Large intestine (tissue), 3 donors: Measurements from ENCODE around the gene TBC1D2B. TPM values are rescaled to one million over a fixed set of nuclear protein-coding genes. Genes with fewer than 3 reads are reported as not detected.
"Not testable (repeated sequence)": the region's sequence is repeated elsewhere in the genome, so short reads cannot be mapped to it uniquely, and the experiment has no call there.

Source experiments
- DNase-seq, 2 donors: peaks; one replicate each; pipeline versions ENCODE4 v3.0.0 to v3.0.0-alpha.2; 2013
- H3K27ac ChIP-seq: one replicate; pipeline ENCODE4 v1.5.1; 2013; ENCODE audit warnings: low read length
- H3K27me3 ChIP-seq: 2 replicates; pipeline ENCODE4 v1.6.1; 2013; ENCODE audit warnings: low read length; ENCODE audit not compliant: control insufficient read depth, insufficient read depth
- H3K36me3 ChIP-seq: 2 replicates; pipeline ENCODE4 v1.6.1; 2013; ENCODE audit warnings: low read length; ENCODE audit not compliant: control insufficient read depth, insufficient read depth
- H3K4me1 ChIP-seq: one replicate; pipeline ENCODE4 v1.6.1; 2013; ENCODE audit warnings: low read length; ENCODE audit not compliant: control insufficient read depth, insufficient read depth
- H3K4me3 ChIP-seq: one replicate; pipeline ENCODE4 v1.5.1; 2013; ENCODE audit warnings: low read length
- H3K9me3 ChIP-seq: one replicate; pipeline ENCODE4 v1.6.1; 2013; ENCODE audit warnings: mild to moderate bottlenecking, low read depth, low read length, moderate library complexity; ENCODE audit not compliant: control insufficient read depth
- WGBS: methylation state at CpG from one replicate; pipeline ENCODE4 v1.1.5; 2013; ENCODE audit warnings: low lambda C conversion rate; ENCODE audit not compliant: insufficient coverage; 5-methylcytosine and 5-hydroxymethylcytosine counted together
- polyA plus RNA-seq: library from polyadenylated mRNA; unstranded; fragments of 120-200 nt; gene quantifications from one replicate; pipeline ENCODE4 v1.2.1, GENCODE V29; 2013

Gene TBC1D2B
- polyA plus RNA-seq, 1 donor = 44.6 TPM

DNA sequence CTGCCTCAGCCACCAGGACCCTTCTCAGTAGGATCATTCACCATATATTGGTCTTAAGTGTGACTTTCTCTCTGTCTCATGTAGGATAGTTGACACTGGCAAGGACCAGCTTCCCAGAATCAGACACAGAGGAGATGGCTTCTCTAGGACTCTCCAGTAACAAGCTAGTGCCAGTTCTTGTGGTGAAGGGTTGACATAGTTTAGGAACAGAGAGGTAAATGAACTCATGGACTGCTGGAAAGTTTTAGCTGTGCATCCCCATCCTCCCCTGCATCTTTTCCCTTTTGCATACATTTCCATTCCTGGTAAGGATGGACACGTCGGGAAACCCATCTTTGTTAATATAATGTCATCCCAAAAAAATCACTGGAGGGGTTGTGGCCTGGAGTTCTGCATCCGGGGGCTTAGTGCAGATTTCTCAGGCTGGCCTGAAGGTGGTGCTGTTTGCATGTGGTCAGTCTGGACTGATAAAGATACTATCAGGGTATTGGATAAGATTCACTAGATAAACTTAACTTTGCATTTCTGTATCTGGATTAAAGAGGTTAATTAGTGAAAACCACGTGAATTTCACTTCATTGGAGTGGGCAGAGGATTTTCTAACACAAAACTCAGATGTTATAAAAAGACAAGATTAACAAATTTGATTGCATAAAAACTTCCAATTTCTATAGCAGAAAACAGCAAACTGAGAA, 110.8 kb downstream of the TBC1D2B start:
- Histone ChIP-seq H3K36me3 (no peaks in the 10 kb centered on the region), H3K27ac (peak overlapping the region; percentile 53), H3K4me1 (peaks cover 10% of the 10 kb centered on the region), H3K4me3 (no peak overlapping the region), H3K27me3 (no peaks in the 10 kb centered on the region), H3K9me3 (peaks cover 3% of the 10 kb centered on the region)
- no CpG with 5 or more reads among the region's 4 CpGs for whole genome bisulfite sequencing
- no peak for DNase-seq

DNA sequence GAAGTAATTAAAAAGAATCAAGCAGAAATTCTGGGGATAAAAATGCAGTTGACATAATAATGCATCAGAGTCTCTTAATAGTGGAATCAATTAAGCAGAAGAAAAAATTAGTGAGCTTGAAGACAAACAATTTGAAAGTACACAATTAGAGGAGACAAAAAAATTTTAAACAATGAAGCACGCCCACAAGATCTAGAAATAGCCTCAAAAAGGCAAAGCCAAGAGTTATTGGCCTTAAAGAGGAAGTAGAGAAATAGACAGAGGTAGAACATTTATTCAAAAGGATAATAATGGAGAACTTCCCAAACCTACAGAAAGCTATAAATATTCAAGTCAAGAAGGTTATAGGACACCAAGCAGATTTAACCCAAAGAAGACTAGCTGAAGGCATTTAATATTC, 113.3 kb downstream of the TBC1D2B start:
- no peaks in the 10 kb centered on the region for H3K36me3 ChIP-seq
- no peak for DNase-seq
- WGBS = 100% methylated on average over 1 of the region's 1 CpG
- H3K9me3 ChIP-seq = peaks cover 3% of the 10 kb centered on the region
- no peak overlapping the region for H3K4me3 ChIP-seq
- peaks cover 16% of the 10 kb centered on the region for H3K4me1 ChIP-seq
- no peak overlapping the region for H3K27ac ChIP-seq
- no peaks in the 10 kb centered on the region for H3K27me3 ChIP-seq

DNA sequence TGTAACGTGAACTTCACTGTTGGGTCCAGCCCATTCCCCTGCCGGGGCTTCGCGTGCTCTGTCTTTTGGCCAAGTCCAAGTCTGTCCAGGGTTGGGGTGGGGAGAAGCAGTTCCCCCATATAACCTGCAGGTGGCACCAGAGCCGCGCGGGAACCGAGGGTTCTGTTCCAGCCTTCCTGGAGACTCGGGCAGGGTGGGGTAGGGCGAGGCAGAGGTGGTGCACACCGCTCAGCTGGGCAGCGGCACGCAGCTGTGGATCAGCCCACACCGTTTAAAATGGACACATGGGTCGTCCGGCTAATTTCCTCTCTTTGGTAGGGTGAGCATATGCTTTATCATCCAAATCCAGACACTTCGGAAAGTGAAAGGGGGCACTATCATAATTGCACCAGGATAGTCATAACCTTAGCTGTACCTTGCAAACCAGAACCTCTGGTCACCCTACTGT, 118.1 kb downstream of the TBC1D2B start:
- H3K27ac ChIP-seq = peak overlapping the region; percentile 92
- H3K4me1 ChIP-seq = peaks cover 23% of the 10 kb centered on the region
- H3K27me3 ChIP-seq = no peaks in the 10 kb centered on the region
- no peaks in the 10 kb centered on the region for H3K36me3 ChIP-seq
- H3K9me3 ChIP-seq = no peaks in the 10 kb centered on the region
- H3K4me3 ChIP-seq = peak overlapping the region; percentile 25
- WGBS = no CpG with 5 or more reads among the region's 17 CpGs
- peak; percentile 80 to 86 for DNase-seq

DNA sequence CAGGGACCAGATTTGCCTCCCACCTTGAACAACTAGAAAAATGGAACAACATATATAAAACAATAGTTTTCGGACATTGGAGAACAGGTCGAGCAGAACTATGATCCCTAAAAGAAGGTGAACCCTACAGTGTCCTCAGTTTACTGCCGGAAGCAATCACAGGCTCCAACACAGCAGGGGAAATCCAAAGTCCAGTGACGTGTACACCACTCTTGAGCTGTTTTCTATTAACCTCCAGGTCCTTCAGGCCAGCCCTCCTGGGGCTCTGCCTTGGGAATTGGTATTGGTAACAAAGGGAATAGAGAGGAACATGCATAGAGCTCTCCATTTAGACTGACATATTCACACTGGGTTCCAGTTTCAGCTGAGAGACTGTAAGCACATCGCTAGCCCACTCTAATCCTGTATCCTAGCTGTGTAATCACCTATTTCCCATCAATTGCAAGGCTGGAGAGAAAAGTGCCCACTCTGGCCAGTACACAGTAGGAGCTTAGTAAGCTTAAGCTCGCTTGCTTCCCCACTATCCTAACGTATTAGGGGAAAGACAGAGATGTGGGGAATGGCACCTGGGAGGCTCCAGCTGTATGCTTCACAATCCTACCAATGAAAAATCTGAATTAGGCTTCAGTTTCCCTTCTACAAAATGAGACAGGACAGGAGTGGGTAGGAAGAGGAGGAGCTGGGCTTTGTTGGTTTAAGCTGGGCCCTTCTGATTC, 118.6 kb downstream of the TBC1D2B start:
- H3K27ac ChIP-seq = peak overlapping the region; percentile 92
- peak; percentile 83 to 89 for DNase-seq
- not testable (repeated sequence) for H3K4me3 ChIP-seq, H3K36me3 ChIP-seq, H3K27me3 ChIP-seq, H3K9me3 ChIP-seq
- H3K4me1 ChIP-seq = peaks cover 23% of the 10 kb centered on the region
- no CpG with 5 or more reads among the region's 7 CpGs for WGBS

DNA sequence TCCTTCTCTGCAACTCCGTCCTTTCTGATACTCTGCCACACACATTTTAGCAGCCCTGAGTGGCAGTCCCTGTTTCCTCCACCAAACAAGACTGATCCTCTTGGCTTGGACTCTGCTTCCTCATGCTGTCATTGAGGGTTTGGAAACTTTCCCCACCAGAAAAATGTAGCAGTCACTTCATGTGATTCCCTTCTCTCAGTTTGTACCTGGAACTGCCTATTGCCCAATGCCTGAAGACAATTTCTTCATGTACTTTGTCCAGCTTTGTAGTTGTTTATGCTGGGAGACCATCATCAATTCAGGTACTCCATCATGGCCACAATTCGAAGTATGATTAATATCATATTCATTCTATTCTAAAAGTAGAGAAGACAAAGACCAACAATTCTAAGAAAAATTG, 119.5 kb downstream of the TBC1D2B start:
- peak overlapping the region; percentile 92 for H3K27ac ChIP-seq
- H3K27me3 ChIP-seq, H3K4me3 ChIP-seq, H3K36me3 ChIP-seq, H3K9me3 ChIP-seq: not testable (repeated sequence)
- no CpG with 5 or more reads among the region's 2 CpGs for WGBS
- peak; percentile 73 to 80 for DNase-seq
- H3K4me1 ChIP-seq = peaks cover 23% of the 10 kb centered on the region

DNA sequence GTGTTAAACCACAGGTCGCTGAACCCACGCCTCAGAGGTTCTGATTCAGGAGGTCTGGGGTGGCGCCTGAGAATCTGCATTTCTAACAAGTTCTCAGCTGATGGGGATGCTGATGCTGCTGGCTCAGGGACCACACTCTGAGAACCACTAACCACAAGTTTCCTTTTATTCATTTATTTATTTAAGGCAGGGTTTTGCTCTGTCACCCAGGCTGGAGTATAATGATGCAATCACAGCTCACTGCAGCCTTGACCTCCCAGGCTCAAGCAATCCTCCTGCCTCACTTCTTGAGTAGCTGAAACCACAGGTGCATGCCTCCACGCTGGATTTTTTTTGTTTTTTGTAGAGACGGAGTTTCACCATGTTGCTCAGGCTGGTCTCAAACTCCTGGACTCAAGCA, 123.6 kb downstream of the TBC1D2B start:
- not testable (repeated sequence) for H3K4me3 ChIP-seq, H3K36me3 ChIP-seq, H3K27me3 ChIP-seq, H3K27ac ChIP-seq, H3K9me3 ChIP-seq, DNase-seq
- peaks cover 15% of the 10 kb centered on the region for H3K4me1 ChIP-seq
- no CpG with 5 or more reads among the region's 5 CpGs for WGBS

DNA sequence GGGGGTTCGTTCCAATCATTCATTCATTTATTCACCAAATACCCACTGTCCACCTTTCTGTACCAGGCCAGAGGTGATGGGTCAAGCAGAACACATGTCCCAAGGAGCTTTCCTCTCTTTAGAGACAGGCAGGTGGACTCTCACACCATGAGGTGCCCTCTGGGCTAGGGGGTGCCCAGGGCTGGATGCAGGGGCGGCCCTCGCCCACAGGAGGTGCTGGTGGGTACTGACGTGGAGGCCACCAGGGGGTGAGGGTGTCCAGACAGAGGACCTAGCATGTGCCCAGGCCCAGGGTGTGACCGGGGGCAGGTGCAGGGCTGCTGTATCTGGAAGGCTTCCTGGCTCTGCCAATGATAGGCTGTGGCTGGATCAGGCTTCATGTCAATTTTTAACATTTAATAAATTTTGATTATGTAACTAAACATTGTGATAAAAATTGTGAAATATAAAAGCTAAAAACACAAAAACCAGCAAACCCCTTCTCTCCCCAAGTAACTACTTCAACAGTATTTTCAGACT, 124.5 kb downstream of the TBC1D2B start:
- not testable (repeated sequence) for H3K27me3 ChIP-seq, DNase-seq, H3K36me3 ChIP-seq, H3K27ac ChIP-seq, H3K9me3 ChIP-seq, H3K4me1 ChIP-seq, H3K4me3 ChIP-seq
- no CpG with 5 or more reads among the region's 5 CpGs for WGBS

DNA sequence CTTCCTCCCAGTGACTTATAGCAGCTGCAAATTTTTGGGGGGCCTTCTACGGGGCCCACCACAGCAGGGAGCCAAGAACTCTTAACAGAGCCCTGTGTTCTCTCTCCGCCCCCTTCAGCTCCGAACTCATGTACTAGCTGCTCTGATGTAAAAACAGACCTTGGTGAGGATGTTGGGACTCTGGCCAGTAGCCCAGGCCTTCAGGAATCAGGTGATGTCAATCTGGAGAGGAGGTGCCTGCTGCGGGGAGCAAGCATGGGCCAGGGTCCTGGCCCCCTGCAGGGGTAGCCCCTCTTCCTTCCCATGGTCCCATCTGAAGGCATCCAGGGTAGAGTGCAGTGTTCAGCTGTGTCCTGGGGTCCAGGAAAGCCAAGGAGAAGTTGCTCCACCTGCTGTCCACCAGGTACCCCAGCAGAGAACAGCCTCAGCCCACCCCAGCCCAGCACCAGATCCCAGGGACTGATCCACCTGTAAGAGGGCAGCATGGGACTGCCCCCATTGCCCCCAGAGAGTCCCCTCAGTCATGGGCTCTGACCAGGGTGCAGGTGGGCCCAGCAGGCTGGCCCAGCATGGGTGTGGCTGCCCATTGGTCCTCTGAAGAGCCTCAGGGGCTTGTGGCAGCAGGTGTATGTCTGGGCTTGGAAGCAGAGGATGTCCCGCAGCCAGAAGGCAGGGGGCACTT, 126.3 kb downstream of the TBC1D2B start:
- not testable (repeated sequence) for H3K27ac ChIP-seq, H3K27me3 ChIP-seq, H3K9me3 ChIP-seq, H3K36me3 ChIP-seq, DNase-seq, H3K4me3 ChIP-seq, H3K4me1 ChIP-seq
- WGBS = no CpG with 5 or more reads among the region's 5 CpGs

DNA sequence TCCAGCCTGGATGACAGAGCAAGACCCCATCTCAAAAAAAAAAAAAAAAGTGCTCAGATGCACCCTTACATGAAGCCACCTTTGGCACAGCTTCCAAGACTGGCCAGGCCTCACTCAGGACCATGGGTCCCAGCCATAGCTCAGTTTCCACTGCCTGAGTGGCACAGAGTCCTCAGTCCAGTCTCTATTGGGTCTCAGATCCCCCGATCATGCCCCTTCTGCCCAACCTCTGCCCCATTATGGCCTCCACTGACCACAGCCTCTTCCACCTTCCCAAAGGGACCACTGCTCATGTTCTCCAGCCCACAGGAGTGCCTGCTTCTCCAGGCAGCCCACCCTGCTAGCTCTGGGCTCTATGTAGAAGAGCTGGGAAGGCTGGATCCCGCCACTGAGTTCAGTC, 127.0 kb downstream of the TBC1D2B start:
- DNase-seq, H3K36me3 ChIP-seq, H3K27ac ChIP-seq, H3K27me3 ChIP-seq, H3K4me3 ChIP-seq, H3K4me1 ChIP-seq, H3K9me3 ChIP-seq: not testable (repeated sequence)
- no CpG with 5 or more reads among the region's 2 CpGs for WGBS

DNA sequence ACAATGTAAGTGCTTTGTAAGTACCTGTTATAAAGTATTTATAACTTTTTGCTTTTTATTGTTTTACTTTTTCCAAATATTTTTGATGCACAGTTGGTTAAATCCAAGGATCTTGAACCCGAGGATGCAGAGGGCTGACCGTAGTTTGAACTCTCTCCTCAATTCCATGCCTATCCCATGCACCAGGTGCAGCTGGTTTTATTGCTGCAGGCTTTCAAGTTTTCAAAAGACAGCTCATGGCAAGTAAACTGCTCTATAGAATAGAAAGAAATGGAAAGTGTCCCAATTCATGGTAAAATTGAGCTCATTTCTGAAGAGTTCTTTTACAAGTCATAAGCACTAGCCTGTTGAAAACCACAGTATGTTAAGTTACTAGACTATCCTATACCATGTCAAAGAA, 131.9 kb downstream of the TBC1D2B start:
- H3K36me3 ChIP-seq = no peaks in the 10 kb centered on the region
- no peak overlapping the region for H3K27ac ChIP-seq
- H3K4me3 ChIP-seq = no peak overlapping the region
- DNase-seq = no peak
- no peaks in the 10 kb centered on the region for H3K9me3 ChIP-seq
- H3K27me3 ChIP-seq = no peaks in the 10 kb centered on the region
- no CpG with 5 or more reads among the region's 2 CpGs for WGBS
- peaks cover 3% of the 10 kb centered on the region for H3K4me1 ChIP-seq
